COLO668 (cell line): Measurements from ENCODE around the gene NUFIP2.
"Not testable (repeated sequence)": the region's sequence is repeated elsewhere in the genome, so short reads cannot be mapped to it uniquely, and the experiment has no call there.

Experiments used
- DNase-seq: peaks from one replicate; lab custom pipeline; 2025; ENCODE audit not compliant: unreplicated experiment; lab: John Stamatoyannopoulos, UW

NUFIP2 gene, protein sequence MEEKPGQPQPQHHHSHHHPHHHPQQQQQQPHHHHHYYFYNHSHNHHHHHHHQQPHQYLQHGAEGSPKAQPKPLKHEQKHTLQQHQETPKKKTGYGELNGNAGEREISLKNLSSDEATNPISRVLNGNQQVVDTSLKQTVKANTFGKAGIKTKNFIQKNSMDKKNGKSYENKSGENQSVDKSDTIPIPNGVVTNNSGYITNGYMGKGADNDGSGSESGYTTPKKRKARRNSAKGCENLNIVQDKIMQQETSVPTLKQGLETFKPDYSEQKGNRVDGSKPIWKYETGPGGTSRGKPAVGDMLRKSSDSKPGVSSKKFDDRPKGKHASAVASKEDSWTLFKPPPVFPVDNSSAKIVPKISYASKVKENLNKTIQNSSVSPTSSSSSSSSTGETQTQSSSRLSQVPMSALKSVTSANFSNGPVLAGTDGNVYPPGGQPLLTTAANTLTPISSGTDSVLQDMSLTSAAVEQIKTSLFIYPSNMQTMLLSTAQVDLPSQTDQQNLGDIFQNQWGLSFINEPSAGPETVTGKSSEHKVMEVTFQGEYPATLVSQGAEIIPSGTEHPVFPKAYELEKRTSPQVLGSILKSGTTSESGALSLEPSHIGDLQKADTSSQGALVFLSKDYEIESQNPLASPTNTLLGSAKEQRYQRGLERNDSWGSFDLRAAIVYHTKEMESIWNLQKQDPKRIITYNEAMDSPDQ

GRCh38 chr17:29293890-29294579 is at the start of gene NUFIP2:
NUFIP2 (minus strand) TSS chr17:29294148; CDS start chr17:29294059, 89 bp downstream.
- peak; percentile 96 for DNase-seq

- no peak for DNase-seq
Measured at GRCh38 chr17:29342158-29342765, 48.3 kb upstream of the NUFIP2 start.

GRCh38 chr17:29341726-29342125 is 47.8 kb upstream of the NUFIP2 start:
- no peak for DNase-seq

GRCh38 chr17:29339016-29339415 is 45.1 kb upstream of the NUFIP2 start:
- not testable (repeated sequence) for DNase-seq

GRCh38 chr17:29331708-29332085 is 37.7 kb upstream of the NUFIP2 start:
- no peak for DNase-seq

GRCh38 chr17:29331075-29331707 is 37.2 kb upstream of the NUFIP2 start:
- no peak for DNase-seq

DNA sequence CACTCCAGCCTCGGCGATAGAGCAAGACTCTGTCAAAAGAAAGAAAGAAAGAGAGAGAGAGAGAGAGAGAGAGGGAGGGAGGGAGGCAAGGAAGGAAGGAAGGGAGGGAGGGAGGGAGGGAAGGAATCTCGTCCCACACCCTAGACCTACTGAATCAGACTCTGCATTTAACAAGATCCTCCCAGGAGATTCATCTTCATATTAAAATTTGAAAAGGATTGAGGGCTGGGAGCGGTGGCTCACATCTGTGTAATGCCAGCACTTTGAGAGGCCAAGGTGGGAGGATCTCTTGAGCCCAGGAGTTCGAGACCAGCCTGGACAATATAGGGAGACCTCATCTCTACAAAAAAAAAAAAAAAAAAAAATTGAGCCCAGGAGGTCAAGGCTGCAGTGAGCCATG is 33.5 kb upstream of the NUFIP2 start:
- DNase-seq: no peak

- DNase-seq: no peak
Measured at GRCh38 chr17:29326023-29326813, 32.3 kb upstream of the NUFIP2 start.

- DNase-seq: no peak
Measured at GRCh38 chr17:29322363-29322762, 28.4 kb upstream of the NUFIP2 start.

DNA sequence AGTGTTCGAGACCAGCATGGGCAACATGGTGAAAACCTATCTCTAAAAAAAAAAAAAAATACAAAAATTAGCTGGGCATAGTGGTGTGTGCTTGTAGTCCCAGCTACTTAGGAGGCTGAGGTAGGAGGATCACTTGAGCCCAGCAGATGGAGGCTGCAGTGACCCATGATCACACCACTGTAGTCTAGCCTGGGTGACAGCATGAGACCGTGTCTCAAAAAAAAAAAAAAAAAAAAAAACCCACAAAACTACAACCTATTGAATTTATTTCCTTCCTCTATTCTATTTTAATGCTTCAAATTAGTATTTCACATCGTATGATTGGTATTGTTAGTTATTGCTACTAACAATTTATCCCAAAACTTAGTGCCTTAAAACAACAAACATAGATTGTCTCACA is 9.4 kb upstream of the NUFIP2 start:
- DNase-seq: no peak

DNA sequence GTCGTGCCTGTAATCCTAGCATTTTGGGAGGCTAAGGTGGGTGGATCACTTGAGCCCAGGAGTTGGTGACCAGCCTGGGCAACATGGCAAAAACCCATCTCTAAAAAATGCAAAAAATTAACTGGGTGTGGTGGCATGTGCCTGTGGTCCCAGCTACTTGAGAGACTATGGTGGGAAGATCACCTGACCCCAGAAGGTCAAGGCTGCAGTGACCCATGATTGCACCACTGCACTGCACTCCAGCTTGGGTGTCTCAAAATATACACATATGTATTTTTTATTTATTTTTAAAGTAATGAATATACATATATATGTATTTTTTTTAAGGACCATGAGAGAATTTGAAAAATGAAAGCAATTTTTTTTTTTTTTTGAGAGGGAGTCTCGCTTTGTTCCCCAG is 5.1 kb upstream of the NUFIP2 start:
- no peak for DNase-seq

DNA sequence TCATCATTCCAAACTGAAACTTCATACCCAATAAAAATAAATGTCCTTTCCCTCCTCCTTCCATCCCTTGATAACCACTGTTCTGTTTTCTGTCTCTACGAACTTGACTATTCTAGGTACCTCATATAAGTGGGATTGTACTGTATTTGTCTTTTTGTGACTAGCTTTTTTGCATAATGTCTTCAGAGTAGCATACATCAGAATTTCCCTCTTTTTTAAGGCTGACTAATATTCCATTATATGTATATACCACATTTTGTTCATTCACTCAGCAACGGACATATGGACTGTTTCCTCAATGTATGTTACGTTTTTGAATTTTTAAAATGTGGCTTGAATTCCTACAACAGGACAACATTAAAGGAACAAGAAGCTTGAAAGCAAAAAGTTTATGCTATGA is 1.5 kb upstream of the NUFIP2 start:
- DNase-seq: no peak

- no peak for DNase-seq
Measured at GRCh38 chr17:29294580-29294900, 592 bp upstream of the NUFIP2 start.

DNA sequence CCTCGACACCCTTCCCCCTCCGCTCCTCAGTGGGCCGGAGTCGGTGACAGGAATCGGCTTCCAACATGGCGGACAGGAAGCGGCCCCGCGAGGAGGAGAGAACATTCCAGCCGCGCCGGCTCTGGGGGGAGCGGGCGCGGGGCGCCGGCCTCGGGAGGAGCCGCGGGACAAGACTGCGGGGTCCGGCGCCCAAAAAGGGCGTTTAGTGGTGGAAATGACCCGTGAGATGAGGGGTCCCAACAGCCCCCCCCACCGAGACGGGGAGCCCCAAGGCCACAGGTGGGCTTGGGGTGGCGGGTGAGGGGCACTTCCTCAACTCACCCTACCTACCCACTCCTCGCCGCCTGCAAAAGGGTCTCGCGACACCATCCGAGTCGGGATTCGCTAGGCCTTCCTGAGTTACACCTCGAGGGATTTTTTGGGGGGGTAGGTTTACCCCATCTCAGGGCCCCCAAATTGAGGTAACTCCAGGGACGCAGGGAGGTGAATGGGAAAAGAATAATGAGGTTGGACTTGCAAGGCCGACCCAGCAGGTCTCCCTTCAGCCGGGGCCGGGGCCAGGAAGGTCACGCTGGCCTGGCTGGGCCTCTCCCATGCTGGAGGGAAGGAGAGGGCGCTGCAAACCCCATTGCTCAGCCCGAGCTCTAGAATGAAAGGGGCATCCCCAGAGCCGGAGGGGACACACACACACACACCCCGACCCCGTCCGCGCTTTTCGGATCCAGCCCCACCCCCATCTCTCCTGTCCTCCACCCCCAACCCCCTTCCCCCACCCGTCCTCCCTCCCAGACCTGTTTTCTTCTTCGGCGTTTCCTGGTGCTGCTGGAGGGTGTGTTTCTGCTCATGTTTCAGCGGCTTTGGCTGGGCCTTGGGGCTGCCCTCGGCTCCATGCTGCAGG is 707 bp downstream of the NUFIP2 start:
- DNase-seq: peak; percentile 64

- peak; percentile 53 for DNase-seq
Measured at GRCh38 chr17:29292071-29292991, 1.6 kb downstream of the NUFIP2 start.

- DNase-seq: peak; percentile 3
Measured at GRCh38 chr17:29291163-29291752, 2.7 kb downstream of the NUFIP2 start.

GRCh38 chr17:29289852-29290251 is 4.1 kb downstream of the NUFIP2 start:
- DNase-seq: no peak

- DNase-seq: no peak
Measured at GRCh38 chr17:29283961-29284360, 10.0 kb downstream of the NUFIP2 start.
